Measurements from ENCODE around the gene RYR3. TPM values are rescaled to one million over a fixed set of nuclear protein-coding genes. Genes with fewer than 3 reads are reported as not detected.

RYR3 gene
- total RNA-seq, 2 experiments from 2014 or later, result 0.06 to 0.32 TPM

DNA sequence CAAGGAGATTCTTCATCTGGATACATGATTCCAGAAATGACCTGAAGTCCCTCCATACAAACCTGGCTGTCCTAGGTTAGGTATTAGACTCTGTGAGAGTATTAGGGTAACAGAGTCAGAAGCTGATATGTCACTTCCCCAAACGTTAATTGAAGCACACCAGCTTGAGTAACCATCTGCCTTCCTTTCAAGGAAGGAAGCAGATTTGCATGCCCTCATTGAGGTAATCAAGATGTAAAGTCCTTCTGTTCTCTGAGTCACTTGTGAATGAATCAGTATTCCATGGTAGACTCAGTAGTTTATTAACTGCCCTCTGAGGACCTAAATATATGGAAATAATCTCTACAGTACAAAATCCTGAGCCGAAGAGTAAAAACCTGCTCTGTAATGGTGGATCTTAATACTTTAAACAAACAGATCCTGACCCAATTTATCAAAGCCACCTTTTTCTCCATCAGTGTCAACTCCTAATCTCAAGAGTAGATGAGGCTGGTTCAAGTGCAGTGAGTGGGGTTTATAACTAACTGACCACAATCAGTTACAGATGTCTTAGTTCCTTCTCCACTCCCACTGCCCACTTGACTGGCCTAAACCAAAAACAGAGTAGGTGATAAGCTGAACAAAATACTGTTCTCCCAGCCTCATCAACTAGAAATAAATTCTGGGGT, 411.4 kb downstream of the RYR3 start:
- BruUV-seq (replicated peaks), result no TSS peak
- no peaks in the 10 kb centered on the region for H3K4me1 ChIP-seq (ENCODE audit: insufficient read depth, low read length, poor library complexity, severe bottlenecking)
- no peak overlapping the region for H3K4me3 ChIP-seq (ENCODE audit: low read depth, low read length, poor library complexity, severe bottlenecking)
- no peak overlapping the region for H3K4me2 ChIP-seq (ENCODE audit: low read length)
- intact Hi-C loops (cut with micrococcal nuclease; ENCODE audit: unreplicated experiment), result no loop called here
- H3K9me2 ChIP-seq (ENCODE audit: insufficient read depth, low read length), result no peaks in the 10 kb centered on the region
- no peak overlapping the region for H3K27ac ChIP-seq (ENCODE audit: low read depth, low read length, poor library complexity, severe bottlenecking)
- no peaks in the 10 kb centered on the region for H3K9me3 ChIP-seq (ENCODE audit: low read length)
- ChIA-PET POLR2A (interaction anchor here (0.7 to 0.8 kb wide), 3 partner anchors 99 to 440 kb away, joined by 3 to 4 read pairs (median 3); no protein-coding TSS in a partner anchor), CTCF (ENCODE audit: unreplicated experiment) (interaction anchor here (0.6 kb wide), 1 partner anchor 441 kb away, joined by 3 read pairs; no protein-coding TSS in a partner anchor)
- no peaks in the 10 kb centered on the region for H3K79me2 ChIP-seq (ENCODE audit: insufficient read depth, low read depth, low read length)
- H2AFZ ChIP-seq (ENCODE audit: low read length), result no peak overlapping the region
- no peaks in the 10 kb centered on the region for H3K36me3 ChIP-seq (ENCODE audit: insufficient read depth, low read length)
- TF ChIP-seq EZH2phosphoT487 (IDR thresholded peaks at IDR 0.05; ENCODE audit: borderline replicate concordance, low read depth, low read length), result no peak
- TF ChIP-seq, protein P1, sequence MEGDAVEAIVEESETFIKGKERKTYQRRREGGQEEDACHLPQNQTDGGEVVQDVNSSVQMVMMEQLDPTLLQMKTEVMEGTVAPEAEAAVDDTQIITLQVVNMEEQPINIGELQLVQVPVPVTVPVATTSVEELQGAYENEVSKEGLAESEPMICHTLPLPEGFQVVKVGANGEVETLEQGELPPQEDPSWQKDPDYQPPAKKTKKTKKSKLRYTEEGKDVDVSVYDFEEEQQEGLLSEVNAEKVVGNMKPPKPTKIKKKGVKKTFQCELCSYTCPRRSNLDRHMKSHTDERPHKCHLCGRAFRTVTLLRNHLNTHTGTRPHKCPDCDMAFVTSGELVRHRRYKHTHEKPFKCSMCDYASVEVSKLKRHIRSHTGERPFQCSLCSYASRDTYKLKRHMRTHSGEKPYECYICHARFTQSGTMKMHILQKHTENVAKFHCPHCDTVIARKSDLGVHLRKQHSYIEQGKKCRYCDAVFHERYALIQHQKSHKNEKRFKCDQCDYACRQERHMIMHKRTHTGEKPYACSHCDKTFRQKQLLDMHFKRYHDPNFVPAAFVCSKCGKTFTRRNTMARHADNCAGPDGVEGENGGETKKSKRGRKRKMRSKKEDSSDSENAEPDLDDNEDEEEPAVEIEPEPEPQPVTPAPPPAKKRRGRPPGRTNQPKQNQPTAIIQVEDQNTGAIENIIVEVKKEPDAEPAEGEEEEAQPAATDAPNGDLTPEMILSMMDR (conservative IDR thresholded peaks at IDR 0.05; ENCODE audit: low read length), result no peak
- peak; percentile 13 for DNase-seq (ENCODE audit: low spot score)
- no peaks in the 10 kb centered on the region for H4K20me1 ChIP-seq (ENCODE audit: insufficient read depth, low read length)

DNA sequence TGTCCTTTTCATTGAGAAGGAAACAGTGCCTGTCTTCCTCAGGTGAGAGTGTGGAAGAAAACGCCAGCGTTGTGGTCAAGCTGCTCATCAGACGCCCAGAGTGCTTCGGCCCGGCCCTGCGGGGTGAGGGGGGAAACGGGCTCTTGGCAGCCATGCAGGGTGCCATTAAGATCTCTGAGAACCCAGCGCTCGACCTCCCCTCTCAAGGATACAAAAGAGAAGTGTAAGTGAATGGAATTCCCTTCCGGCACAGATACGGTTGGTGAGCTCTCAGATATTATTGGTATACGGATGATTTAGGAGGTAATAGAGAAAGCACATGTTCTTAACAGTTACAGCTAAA, 411.9 kb downstream of the RYR3 start:
- H3K4me1 ChIP-seq (ENCODE audit: insufficient read depth, low read length, poor library complexity, severe bottlenecking), result no peaks in the 10 kb centered on the region
- no peak overlapping the region for H3K4me3 ChIP-seq (ENCODE audit: low read depth, low read length, poor library complexity, severe bottlenecking)
- no peaks in the 10 kb centered on the region for H3K36me3 ChIP-seq (ENCODE audit: insufficient read depth, low read length)
- no peaks in the 10 kb centered on the region for H3K9me2 ChIP-seq (ENCODE audit: insufficient read depth, low read length)
- H3K4me2 ChIP-seq (ENCODE audit: low read length), result no peak overlapping the region
- no peak overlapping the region for H2AFZ ChIP-seq (ENCODE audit: low read length)
- ChIA-PET CTCF (ENCODE audit: unreplicated experiment) (interaction anchor here (0.6 kb wide), 1 partner anchor 441 kb away, joined by 3 read pairs; no protein-coding TSS in a partner anchor), POLR2A (no interaction called here)
- intact Hi-C loops (cut with micrococcal nuclease; ENCODE audit: unreplicated experiment), result no loop called here
- H4K20me1 ChIP-seq (ENCODE audit: insufficient read depth, low read length), result no peaks in the 10 kb centered on the region
- no peak for DNase-seq (ENCODE audit: low spot score)
- H3K79me2 ChIP-seq (ENCODE audit: insufficient read depth, low read depth, low read length), result no peaks in the 10 kb centered on the region
- no TSS peak for BruUV-seq (replicated peaks)
- H3K9me3 ChIP-seq (ENCODE audit: low read length), result no peaks in the 10 kb centered on the region
- TF ChIP-seq EZH2phosphoT487 (IDR thresholded peaks at IDR 0.05; ENCODE audit: borderline replicate concordance, low read depth, low read length), result no peak
- TF ChIP-seq, protein P1 (conservative IDR thresholded peaks at IDR 0.05; ENCODE audit: low read length), result no peak
- H3K27ac ChIP-seq (ENCODE audit: low read depth, low read length, poor library complexity, severe bottlenecking), result no peak overlapping the region

DNA sequence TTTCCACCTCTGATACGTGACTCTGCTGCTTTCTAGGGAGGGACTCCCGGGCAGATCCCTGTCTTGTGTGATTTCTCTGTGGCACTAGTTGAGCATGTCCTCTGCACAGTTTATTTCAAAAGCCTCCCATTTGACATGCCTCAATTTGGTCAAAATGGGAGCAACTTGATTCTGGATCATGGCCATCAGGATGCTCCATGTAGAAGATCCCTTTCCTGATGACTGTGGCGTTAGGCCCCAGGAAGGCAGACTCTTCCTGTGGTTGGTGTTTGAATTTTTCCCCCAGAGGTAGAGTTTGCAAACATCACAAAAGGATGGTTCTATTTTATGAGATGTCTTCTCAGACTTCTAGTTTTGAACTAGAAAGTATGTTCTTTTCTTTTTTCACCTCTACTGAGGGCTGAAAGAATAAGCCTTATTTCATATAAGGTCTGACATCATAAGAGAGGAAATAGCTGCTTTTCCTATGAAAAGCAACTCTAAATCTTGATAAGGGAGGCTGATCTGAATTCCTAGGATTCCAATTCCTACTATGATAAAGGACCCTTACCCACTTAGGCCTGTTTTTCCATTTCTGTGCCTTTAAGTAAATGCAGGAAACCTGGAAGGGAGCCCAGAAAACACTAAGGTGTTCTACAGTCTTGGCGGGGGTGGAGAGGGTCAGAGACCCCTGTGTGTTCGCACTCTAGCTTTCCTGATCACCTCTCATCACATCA, 413.7 kb downstream of the RYR3 start:
- intact Hi-C loops (cut with micrococcal nuclease; ENCODE audit: unreplicated experiment), result no loop called here
- H3K36me3 ChIP-seq (ENCODE audit: insufficient read depth, low read length), result no peaks in the 10 kb centered on the region
- H3K9me2 ChIP-seq (ENCODE audit: insufficient read depth, low read length), result no peaks in the 10 kb centered on the region
- ChIA-PET POLR2A (interaction anchor here (0.7 kb wide), 1 partner anchor 456 kb away, joined by 3 read pairs; no protein-coding TSS in a partner anchor), CTCF (ENCODE audit: unreplicated experiment) (no interaction called here)
- no peak overlapping the region for H3K4me2 ChIP-seq (ENCODE audit: low read length)
- no peak overlapping the region for H3K4me3 ChIP-seq (ENCODE audit: low read depth, low read length, poor library complexity, severe bottlenecking)
- no peaks in the 10 kb centered on the region for H4K20me1 ChIP-seq (ENCODE audit: insufficient read depth, low read length)
- DNase-seq (ENCODE audit: low spot score), result no peak
- H3K27ac ChIP-seq (ENCODE audit: low read depth, low read length, poor library complexity, severe bottlenecking), result no peak overlapping the region
- H3K9me3 ChIP-seq (ENCODE audit: low read length), result no peaks in the 10 kb centered on the region
- H2AFZ ChIP-seq (ENCODE audit: low read length), result no peak overlapping the region
- no TSS peak for BruUV-seq (replicated peaks)
- no peak for TF ChIP-seq EZH2phosphoT487 (IDR thresholded peaks at IDR 0.05; ENCODE audit: borderline replicate concordance, low read depth, low read length)
- TF ChIP-seq, protein P1 (conservative IDR thresholded peaks at IDR 0.05; ENCODE audit: low read length), result no peak
- no peaks in the 10 kb centered on the region for H3K79me2 ChIP-seq (ENCODE audit: insufficient read depth, low read depth, low read length)
- H3K4me1 ChIP-seq (ENCODE audit: insufficient read depth, low read length, poor library complexity, severe bottlenecking), result no peaks in the 10 kb centered on the region

All from OCI-LY7 (cell line).